HCT116 (cell line): ENCODE data around the gene FAM114A1. TPM values are rescaled to one million over a fixed set of nuclear protein-coding genes. Genes with fewer than 3 reads are reported as not detected.

ENCODE experiments used
- ATAC-seq: fragments of 200-7000 bp; cut with Tn5 transposase; 2 replicates; pipeline ENCODE4 v1.9.1; 2020; ENCODE audit warnings: mild to moderate bottlenecking, moderate library complexity
- BruUV-seq: library from RNA; stranded (reverse); fragments of 400-500 nt; replicated peaks from 2 replicates; lab custom pipeline; 2021; lab: Mats Ljungman, UMichigan
- CTCF ChIA-PET: fragments of 300-600 bp; sonication (Branson Sonifier 250); formaldehyde crosslinking; loops from one replicate; lab custom pipeline; 2021; ENCODE audit warnings: antibody characterized with exemption; lab: Charles Lee
- POLR2A ChIA-PET: fragments of 300-600, 350-600 bp; sonication (Branson Sonifier 250); formaldehyde crosslinking; loops from one replicate; lab custom pipeline; 2021; ENCODE audit warnings: antibody characterized with exemption; lab: Charles Lee
- RAD21 ChIA-PET, 2 experiments: fragments of 300-600 bp; sonication (Branson Sonifier 250); formaldehyde crosslinking; loops; one replicate each; lab custom pipeline; 2023; ENCODE audit warnings: low total read pairs in 2 of 2; ENCODE audit not compliant: uncharacterized antibody in 2 of 2, unreplicated experiment in 2 of 2, low non-redundant PET in 1 of 2; lab: Charles Lee
- DNase-seq: peaks from one replicate; pipeline ENCODE4 v3.0.0-alpha.2; 2010; ENCODE audit warnings: low read depth, low spot score
- H2AFZ ChIP-seq: fragments of 200-600 bp; shearing (Covaris generic), sonication (generic); 2 replicates; pipeline ENCODE4 v1.6.1; 2017; ENCODE audit warnings: low read depth, mixed run types, mixed read lengths, antibody characterized with exemption, low read length; ENCODE audit not compliant: poor library complexity, severe bottlenecking
- H3K27ac ChIP-seq: 2 replicates; pipeline ENCODE4 v1.5.1; 2012; ENCODE audit warnings: low read depth, low read length
- H3K27me3 ChIP-seq: fragments of 200-600 bp; sonication (generic); 2 replicates; pipeline ENCODE4 v1.6.1; 2016; ENCODE audit warnings: mixed run types, low read length, mixed read lengths; ENCODE audit not compliant: insufficient read depth
- H3K36me3 ChIP-seq, 2 experiments: fragments of 200-500 bp in 1 of 2; fragments of 200-600 bp in 1 of 2; sonication (Bioruptor generic) in 1 of 2; sonication (generic) in 1 of 2; 2 replicates each; pipeline versions ENCODE4 v1.5.1 to v1.6.1; 2014 to 2016; ENCODE audit warnings: low read length in 2 of 2, inconsistent platforms in 1 of 2, mixed read lengths in 1 of 2, mixed run types in 1 of 2; ENCODE audit not compliant: insufficient read depth in 2 of 2, control insufficient read depth in 1 of 2
- H3K4me1 ChIP-seq, 2 experiments: fragments of 200-600 bp in 1 of 2; sonication (generic) in 1 of 2; 2 replicates each; pipeline versions ENCODE4 v1.5.1 to v1.6.1; 2012 to 2017; ENCODE audit warnings: low read length in 2 of 2, inconsistent platforms in 1 of 2, mild to moderate bottlenecking in 1 of 2, mixed read lengths in 1 of 2, mixed run types in 1 of 2, moderate library complexity in 1 of 2; ENCODE audit not compliant: insufficient read depth in 2 of 2, control insufficient read depth in 1 of 2
- H3K4me2 ChIP-seq: fragments of 200-600 bp; sonication (generic); 2 replicates; pipeline ENCODE4 v1.6.1; 2017; ENCODE audit warnings: mixed run types, low read length, mixed read lengths
- H3K4me3 ChIP-seq, 2 experiments: fragments of 200-600 bp in 1 of 2; sonication (generic) in 1 of 2; replicated peaks in 1 of 2; 2 replicates each; pipeline ENCODE4 v1.5.1; 2011 to 2016; ENCODE audit warnings: low read length in 2 of 2, control low read depth in 1 of 2, low read depth in 1 of 2, mild to moderate bottlenecking in 1 of 2, mixed read lengths in 1 of 2, mixed run types in 1 of 2
- H3K79me2 ChIP-seq: fragments of 200-600 bp; sonication (generic); 2 replicates; pipeline ENCODE4 v1.6.1; 2017; ENCODE audit warnings: mild to moderate bottlenecking, mixed run types, low read length, moderate library complexity, mixed read lengths; ENCODE audit not compliant: insufficient read depth
- H3K9ac ChIP-seq: fragments of 200-600 bp; sonication (generic); 2 replicates; pipeline ENCODE4 v1.6.1; 2016; ENCODE audit warnings: low read length, mixed read lengths
- H3K9me2 ChIP-seq: fragments of 200-600 bp; sonication (generic), shearing (Covaris generic); 2 replicates; pipeline ENCODE4 v1.6.1; 2017; ENCODE audit warnings: mixed run types, mild to moderate bottlenecking, moderate library complexity; ENCODE audit not compliant: insufficient read depth
- H3K9me3 ChIP-seq, 2 experiments: fragments of 200-500 bp in 1 of 2; fragments of 200-600 bp in 1 of 2; sonication (Bioruptor generic) in 1 of 2; sonication (generic) in 1 of 2; 2 replicates each; pipeline ENCODE4 v1.6.1; 2014 to 2017; ENCODE audit warnings: low read length in 2 of 2, mixed read lengths in 2 of 2, inconsistent platforms in 1 of 2, low read depth in 1 of 2, mild to moderate bottlenecking in 1 of 2, mixed run types in 1 of 2, moderate library complexity in 1 of 2; ENCODE audit not compliant: control insufficient read depth in 1 of 2, insufficient read depth in 1 of 2
- H4K20me1 ChIP-seq: fragments of 200-600 bp; sonication (generic), shearing (Covaris generic); 2 replicates; pipeline ENCODE4 v1.6.1; 2017; ENCODE audit warnings: mixed run types, mild to moderate bottlenecking, moderate library complexity; ENCODE audit not compliant: insufficient read depth
- CEBPB ChIP-seq: IDR thresholded peaks from 2 replicates; pipeline ENCODE4 v1.6.1; 2012; ENCODE audit warnings: low read depth
- CTCF ChIP-seq, 3 experiments: fragments of 200-600 bp in 1 of 3; sonication (generic) in 1 of 3; IDR thresholded peaks in 2 of 3; conservative IDR thresholded peaks in 1 of 3; 2 replicates each; pipeline ENCODE4 v1.5.1; 2012 to 2017; ENCODE audit warnings: low read depth in 2 of 3, low read length in 2 of 3, antibody characterized with exemption in 1 of 3, borderline replicate concordance in 1 of 3, control low read depth in 1 of 3, mild to moderate bottlenecking in 1 of 3, mixed read lengths in 1 of 3, mixed run types in 1 of 3, moderate library complexity in 1 of 3; ENCODE audit not compliant: insufficient read depth in 1 of 3
- EGR1 ChIP-seq: IDR thresholded peaks from 2 replicates; pipeline ENCODE4 v1.6.1; 2012; ENCODE audit warnings: low read depth
- ELF1 ChIP-seq: IDR thresholded peaks from 2 replicates; pipeline ENCODE4 v1.6.1; 2012; ENCODE audit warnings: low read depth, borderline replicate concordance
- EZH2phosphoT487 ChIP-seq: fragments of 200-600 bp; IDR thresholded peaks from 2 replicates; pipeline ENCODE4 v1.6.1; 2018; ENCODE audit warnings: antibody characterized with exemption, borderline replicate concordance
- RAD21 ChIP-seq: IDR thresholded peaks from 2 replicates; pipeline ENCODE4 v1.6.1; 2012; ENCODE audit warnings: low read depth, mild to moderate bottlenecking
- SP1 ChIP-seq: IDR thresholded peaks from 2 replicates; pipeline ENCODE4 v1.6.1; 2012; ENCODE audit warnings: low read depth
- TCF7L2 ChIP-seq: IDR thresholded peaks from 2 replicates; pipeline ENCODE4 v1.7.0; 2011; ENCODE audit warnings: borderline replicate concordance, inconsistent platforms; ENCODE audit not compliant: insufficient read depth, insufficient read length; ENCODE audit errors: extremely low read depth
- ZBTB33 ChIP-seq: IDR thresholded peaks from 2 replicates; pipeline ENCODE4 v1.6.1; 2011; ENCODE audit warnings: mild to moderate bottlenecking, low read length, moderate library complexity; ENCODE audit not compliant: insufficient replicate concordance; ENCODE audit errors: extremely low read depth
- intact Hi-C: fragments of 100-400 bp; cut with micrococcal nuclease; formaldehyde crosslinking; loops from 2 replicates; pipeline ENCODE4 v1.10.0; 2022
- total RNA-seq: library from RNA; stranded (reverse); gene quantifications from one replicate; pipeline ENCODE4 v1.2.1, GENCODE V29; 2021; ENCODE audit not compliant: unreplicated experiment
- TF ChIP-seq, protein P1 (sequence below): IDR thresholded peaks from 2 replicates; pipeline ENCODE4 v1.6.1; 2012

Gene FAM114A1
- total RNA-seq, 1 experiment from 2014 or later = 35.6 TPM

- intact Hi-C loops = no loop called here
- no peak overlapping the region for H3K4me2 ChIP-seq
- peaks cover 9% of the 10 kb centered on the region; the same call in 1 of the 2 replicates for H3K27me3 ChIP-seq
- ChIA-PET CTCF (no interaction called here), RAD21 (no interaction called here), POLR2A (no interaction called here)
- H3K4me1 ChIP-seq = no peaks in the 10 kb centered on the region
- H3K9me2 ChIP-seq = no peaks in the 10 kb centered on the region
- H3K36me3 ChIP-seq = no peaks in the 10 kb centered on the region
- no peak overlapping the region for H2AFZ ChIP-seq
- H4K20me1 ChIP-seq = no peaks in the 10 kb centered on the region
- H3K9ac ChIP-seq = no peak overlapping the region
- no peaks in the 10 kb centered on the region for H3K9me3 ChIP-seq
- ATAC-seq (no peak), DNase-seq (no peak)
- no peaks in the 10 kb centered on the region for H3K79me2 ChIP-seq
- no peak overlapping the region for H3K27ac ChIP-seq
- BruUV-seq = no TSS peak
- H3K4me3 ChIP-seq = no peak overlapping the region
- no peak for TF ChIP-seq RAD21
- no peak for TF ChIP-seq TCF7L2
- no peak for TF ChIP-seq EGR1
- TF ChIP-seq SP1 = no peak
- TF ChIP-seq CEBPB = no peak
- TF ChIP-seq CTCF (IDR thresholded peaks at IDR 0.05 in 2 of 3, conservative IDR thresholded peaks at IDR 0.05 in 1 of 3; ENCODE audit: borderline replicate concordance in 1 of 3, insufficient read depth in 1 of 3, low read depth in 2 of 3, low read length in 2 of 3) = no peak
- TF ChIP-seq, protein P1, sequence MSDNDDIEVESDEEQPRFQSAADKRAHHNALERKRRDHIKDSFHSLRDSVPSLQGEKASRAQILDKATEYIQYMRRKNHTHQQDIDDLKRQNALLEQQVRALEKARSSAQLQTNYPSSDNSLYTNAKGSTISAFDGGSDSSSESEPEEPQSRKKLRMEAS = no peak
- no peak for TF ChIP-seq ZBTB33
- TF ChIP-seq EZH2phosphoT487 = no peak
- TF ChIP-seq ELF1 = no peak
Measured at GRCh38 chr4:38957261-38957815, 89.7 kb downstream of the FAM114A1 start.
